Activated T-cell treated with anti-CD3 and anti-CD28 coated beads for 1 hour (primary cell): Measurements from ENCODE around the gene OR10AD1.
A peak's percentile ranks its signal among the peaks of the same experiment; 100 is the strongest.
"Not testable (repeated sequence)": the region's sequence is repeated elsewhere in the genome, so short reads cannot be mapped to it uniquely, and the experiment has no call there.

ENCODE experiments used
- DNase-seq: peaks from one replicate; pipeline ENCODE4 v3.0.0-alpha.2; 2020; ENCODE audit warnings: low read depth

Gene OR10AD1, protein sequence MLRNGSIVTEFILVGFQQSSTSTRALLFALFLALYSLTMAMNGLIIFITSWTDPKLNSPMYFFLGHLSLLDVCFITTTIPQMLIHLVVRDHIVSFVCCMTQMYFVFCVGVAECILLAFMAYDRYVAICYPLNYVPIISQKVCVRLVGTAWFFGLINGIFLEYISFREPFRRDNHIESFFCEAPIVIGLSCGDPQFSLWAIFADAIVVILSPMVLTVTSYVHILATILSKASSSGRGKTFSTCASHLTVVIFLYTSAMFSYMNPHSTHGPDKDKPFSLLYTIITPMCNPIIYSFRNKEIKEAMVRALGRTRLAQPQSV

GRCh38 chr12:48203192-48203591, at the start of gene OR10AD1:
Gene OR10AD1 (minus strand): TSS chr12:48203292. CDS start chr12:48203292, 0 bp downstream.
- DNase-seq = no peak

DNA sequence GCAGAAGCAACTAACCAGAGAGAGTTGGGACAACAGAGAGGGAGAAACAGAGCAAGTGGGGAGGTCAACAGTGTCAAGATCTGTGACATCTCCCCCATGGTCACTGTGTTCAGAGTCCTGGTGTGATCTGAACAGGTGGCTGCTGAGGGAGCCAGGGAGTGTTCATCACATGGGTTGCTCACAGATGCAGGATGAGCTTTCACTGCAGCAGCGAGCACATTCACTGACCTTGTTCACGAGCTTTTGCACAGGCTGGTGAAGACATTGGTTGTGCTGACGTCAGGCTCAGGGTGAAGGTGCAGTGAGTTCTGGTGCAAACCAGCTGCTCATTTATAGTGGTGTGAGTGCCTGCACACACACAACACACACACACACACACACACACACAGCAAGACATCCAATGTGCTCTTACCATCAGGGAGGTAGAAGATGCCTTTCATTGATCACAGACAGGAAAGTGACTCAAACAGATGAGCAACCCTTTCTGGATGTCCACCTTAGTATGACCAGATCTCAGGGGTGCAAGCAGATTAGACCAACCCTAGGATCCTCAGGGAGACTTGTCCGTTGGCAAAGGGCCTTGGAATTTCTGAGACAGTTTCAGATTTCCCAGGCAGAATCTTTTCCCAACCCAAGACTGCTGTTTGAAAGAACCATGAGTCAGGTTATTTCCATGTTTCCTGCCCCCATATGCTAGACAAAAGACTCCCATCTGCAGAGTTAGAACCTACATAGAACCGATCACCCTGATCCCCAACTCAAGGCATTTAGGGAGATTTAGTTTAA, 44.3 kb upstream of the OR10AD1 start:
- DNase-seq = no peak

- DNase-seq = no peak
Observed at GRCh38 chr12:48237162-48237561, 34.1 kb upstream of the OR10AD1 start.

DNA sequence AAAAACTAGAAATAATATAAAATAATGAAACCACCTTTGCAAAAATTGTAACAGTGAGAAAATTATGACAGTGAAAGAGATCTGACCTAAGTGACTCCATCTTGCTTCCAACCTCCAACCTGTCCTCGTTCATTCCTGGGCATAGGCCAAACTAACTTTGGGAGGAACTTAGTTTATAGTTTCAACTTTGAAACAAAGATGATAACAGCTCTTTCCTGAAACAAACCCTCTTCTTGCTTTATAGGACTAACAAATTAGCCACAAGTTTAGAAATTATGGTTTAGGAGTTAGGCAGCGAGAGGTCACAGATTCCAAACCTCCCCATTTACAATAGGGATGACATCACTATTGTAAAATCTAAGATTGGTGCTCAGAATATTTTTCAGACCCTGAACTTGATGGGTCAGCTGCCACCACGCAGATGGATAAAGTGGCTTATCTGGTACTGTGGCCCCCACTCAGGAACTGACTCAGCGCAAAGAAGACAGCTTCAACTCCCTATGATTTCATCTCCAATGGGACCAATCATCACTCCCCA, 32.8 kb upstream of the OR10AD1 start:
- no peak for DNase-seq

DNA sequence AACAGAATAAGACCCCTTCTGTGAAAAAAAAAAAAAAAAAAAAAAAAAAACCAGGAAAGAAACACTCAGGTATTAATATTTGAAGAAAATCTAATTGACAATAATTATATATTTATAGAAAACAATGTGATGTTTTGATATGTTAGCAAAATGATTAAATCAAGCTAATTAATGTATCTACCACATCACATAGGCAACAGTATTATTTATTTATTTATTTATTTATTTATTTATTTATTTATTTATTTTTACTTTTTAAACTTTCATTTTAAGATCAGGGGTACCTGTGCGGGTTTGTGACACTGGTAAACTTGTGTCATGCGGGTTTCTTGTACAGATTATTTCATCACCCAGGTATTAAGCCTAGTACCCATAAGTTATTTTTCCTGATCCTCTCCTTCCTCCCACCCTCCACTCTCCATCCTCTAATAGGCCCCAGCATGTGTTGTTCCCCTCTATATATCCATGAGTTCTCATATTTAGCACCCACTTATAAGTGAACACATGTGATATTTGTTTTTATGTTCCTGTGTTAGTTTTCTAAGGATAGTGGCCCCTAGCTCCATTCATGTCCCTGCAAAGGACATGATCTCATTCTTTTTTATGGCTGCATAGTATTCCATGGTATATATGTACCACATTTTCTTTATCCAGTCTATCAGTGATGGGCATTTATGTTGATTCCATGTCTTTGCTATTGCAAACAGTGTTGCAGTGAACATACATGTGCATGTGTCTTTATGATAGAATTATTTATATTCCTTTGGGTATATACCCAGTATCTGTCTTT, 28.3 kb upstream of the OR10AD1 start:
- not testable (repeated sequence) for DNase-seq

- not testable (repeated sequence) for DNase-seq
Observed at GRCh38 chr12:48224533-48224932, 21.4 kb upstream of the OR10AD1 start.

GRCh38 chr12:48221645-48222044, 18.6 kb upstream of the OR10AD1 start:
- DNase-seq = no peak

- no peak for DNase-seq
Observed at GRCh38 chr12:48220701-48221100, 17.6 kb upstream of the OR10AD1 start.

GRCh38 chr12:48219631-48220030, 16.5 kb upstream of the OR10AD1 start:
- no peak for DNase-seq

DNA sequence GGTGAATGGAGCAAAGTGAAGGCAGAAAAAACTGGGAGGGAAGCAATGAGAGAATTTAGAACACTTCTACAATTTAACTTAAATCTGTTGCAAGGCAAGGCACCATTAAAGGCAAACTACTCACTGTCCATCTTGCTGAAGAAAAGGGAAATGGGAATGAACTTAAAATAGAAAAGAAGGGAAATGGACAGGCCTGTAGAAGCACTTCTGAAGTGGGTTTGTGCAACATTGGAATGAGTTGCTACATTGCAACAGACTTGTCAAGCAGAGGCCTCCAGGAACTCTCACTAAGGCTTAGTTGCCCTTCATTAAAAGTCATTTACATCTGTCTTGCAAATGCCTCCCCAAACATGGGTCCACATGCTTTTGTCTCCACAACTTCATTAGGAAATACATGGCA, 13.7 kb upstream of the OR10AD1 start:
- DNase-seq = no peak

- DNase-seq = not testable (repeated sequence)
Observed at GRCh38 chr12:48209495-48209894, 6.4 kb upstream of the OR10AD1 start.

- no peak for DNase-seq
Observed at GRCh38 chr12:48202766-48203165, 326 bp downstream of the OR10AD1 start.

DNA sequence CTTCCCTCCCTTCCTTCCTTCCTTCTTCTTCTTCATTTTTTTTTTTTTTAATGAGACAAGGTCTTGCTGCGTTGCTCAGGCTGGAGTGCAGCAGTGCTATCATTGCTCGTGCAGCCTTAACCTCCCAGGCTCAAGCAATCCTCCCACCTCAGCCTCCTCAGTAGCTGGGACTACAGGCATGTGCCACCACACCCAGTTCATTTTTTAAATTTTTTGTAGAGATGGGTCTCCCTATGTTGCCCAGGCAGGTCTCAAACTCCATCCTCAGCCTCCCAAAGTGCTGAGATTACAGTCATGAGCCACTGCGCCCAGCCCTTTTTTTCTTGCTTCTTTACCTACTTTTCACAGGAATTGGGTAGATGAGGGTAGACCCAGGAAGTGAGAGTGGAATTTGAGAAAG, 1.6 kb downstream of the OR10AD1 start:
- no peak for DNase-seq

DNA sequence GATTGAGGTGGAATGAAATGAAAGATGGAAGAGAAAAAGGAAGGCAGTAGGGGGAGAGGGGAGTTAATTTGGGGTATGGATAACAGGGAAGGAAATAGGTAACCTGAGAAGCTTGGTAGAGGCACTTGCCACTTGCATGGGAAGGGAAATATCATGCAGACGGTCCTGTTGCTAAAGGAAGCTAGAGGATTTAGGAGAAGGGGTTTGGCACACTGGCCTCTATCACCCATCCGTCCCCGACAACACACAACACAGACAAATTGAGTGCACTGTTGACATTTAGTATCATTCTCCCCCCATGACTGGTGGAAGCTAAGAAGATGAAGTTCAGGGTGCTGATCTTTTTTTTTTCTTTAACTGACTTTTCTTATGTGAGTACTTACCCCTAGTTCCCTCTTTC, 2.0 kb downstream of the OR10AD1 start:
- no peak for DNase-seq

- no peak for DNase-seq
Observed at GRCh38 chr12:48199774-48200221, 3.3 kb downstream of the OR10AD1 start.

DNA sequence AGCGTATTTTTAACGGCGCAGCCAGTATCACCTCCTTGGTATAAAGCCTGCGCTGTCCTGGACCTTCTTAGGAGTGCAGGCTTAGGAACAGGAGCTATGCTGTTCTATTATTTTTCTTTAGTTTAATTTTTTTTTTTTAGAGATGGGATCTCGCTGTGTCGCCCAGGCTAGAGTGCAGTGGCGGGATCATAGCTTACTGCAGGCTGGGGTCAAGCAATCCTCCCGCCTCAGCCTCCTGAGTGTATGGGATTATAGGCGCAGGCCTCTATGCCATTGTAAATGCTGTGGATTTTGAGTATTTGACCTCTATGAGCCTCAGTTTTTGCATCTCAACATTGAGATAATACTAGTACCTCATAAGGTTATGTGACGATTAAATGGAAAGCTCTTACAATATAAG, 4.1 kb downstream of the OR10AD1 start:
- DNase-seq = no peak

GRCh38 chr12:48198672-48198971, 4.5 kb downstream of the OR10AD1 start:
- no peak for DNase-seq

GRCh38 chr12:48197971-48198671, 5.0 kb downstream of the OR10AD1 start:
- DNase-seq = peak; percentile 79

DNA sequence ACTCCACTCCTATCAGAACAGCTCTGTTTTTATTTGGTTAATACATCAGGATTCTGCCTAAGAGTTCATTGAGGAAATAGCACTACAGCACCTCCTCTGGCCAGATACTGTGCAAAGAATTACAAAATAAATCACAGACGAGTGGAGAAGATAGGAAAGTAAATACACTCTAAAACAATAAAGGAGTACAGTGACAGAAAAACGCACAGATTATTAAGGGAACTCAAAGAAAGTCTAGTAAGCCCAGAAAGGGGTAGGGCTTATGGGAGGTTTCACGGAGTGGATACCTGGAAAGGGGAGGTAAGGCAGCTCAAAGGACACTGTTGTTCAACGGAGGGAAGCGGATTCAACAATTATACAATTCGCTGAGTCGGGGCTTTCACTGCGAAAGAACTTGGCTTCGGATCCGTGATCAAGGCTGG, 5.5 kb downstream of the OR10AD1 start:
- no peak for DNase-seq

GRCh38 chr12:48194799-48195201, 8.3 kb downstream of the OR10AD1 start:
- no peak for DNase-seq

DNA sequence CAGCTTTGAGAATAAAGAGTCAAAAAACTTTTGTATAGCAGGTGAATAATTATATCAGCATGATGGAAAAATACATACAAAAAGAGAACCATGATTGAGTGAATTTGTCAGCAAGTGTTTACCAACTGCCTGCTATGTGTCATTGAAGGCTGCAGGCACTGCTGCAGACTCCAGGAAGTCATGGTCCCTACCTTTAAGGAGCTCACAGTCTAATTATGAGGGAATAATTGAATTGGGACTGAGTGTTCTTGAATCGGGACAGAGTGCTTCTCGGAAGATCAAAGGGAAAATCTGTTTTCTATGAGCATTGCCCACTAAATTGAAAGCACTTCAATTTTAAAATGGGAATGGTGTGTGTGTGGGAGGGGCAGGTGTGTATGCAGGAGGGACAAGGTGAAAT, 9.5 kb downstream of the OR10AD1 start:
- DNase-seq = no peak

- no peak for DNase-seq
Observed at GRCh38 chr12:48192861-48193260, 10.2 kb downstream of the OR10AD1 start.
